ENCODE data around the gene DNAH5. TPM values are rescaled to one million over a fixed set of nuclear protein-coding genes. Genes with fewer than 3 reads are reported as not detected.

Gene DNAH5
- polyA plus RNA-seq, 1 donor (not counting 4 experiments of a cell fraction or from before 2014, with no cell fraction given), result 0.73 TPM

- dilution Hi-C loops (cut with MboI; ENCODE audit: extremely low pct_ligation_motif_present, low sequenced_read_pairs), result no loop called here
- no peaks in the 10 kb centered on the region for H3K79me2 ChIP-seq (ENCODE audit: control insufficient read depth, insufficient read depth, low read length)
- no peak for FAIRE-seq
- no peak overlapping the region for H3K4me3 ChIP-seq (ENCODE audit: control insufficient read depth in 2 of 3, extremely low read depth in 1 of 3, insufficient read depth in 2 of 3, low read depth in 1 of 3, low read length in 3 of 3)
- H3K36me3 ChIP-seq (ENCODE audit: control insufficient read depth in 2 of 2, extremely low read depth in 1 of 2, insufficient read depth in 2 of 2, low read length in 2 of 2), result no peaks in the 10 kb centered on the region
- no peaks in the 10 kb centered on the region for H3K27me3 ChIP-seq (ENCODE audit: control insufficient read depth, extremely low read depth, insufficient read depth, low read length)
- no peaks in the 10 kb centered on the region for H3K4me1 ChIP-seq (ENCODE audit: control insufficient read depth, extremely low read depth, insufficient read depth, low read length)
- H3K27ac ChIP-seq (ENCODE audit: control insufficient read depth, insufficient read depth, low read length), result no peak overlapping the region
- H2AFZ ChIP-seq (ENCODE audit: control insufficient read depth, low read length), result no peak overlapping the region
- no peak for DNase-seq (ENCODE audit: low read depth, low spot score)
- no peak overlapping the region for H3K4me2 ChIP-seq (ENCODE audit: control insufficient read depth, extremely low read depth, insufficient read depth, low read depth, low read length)
- no peak overlapping the region for H3K9ac ChIP-seq (ENCODE audit: control insufficient read depth, extremely low read depth, insufficient read depth, low read length)
- no peaks in the 10 kb centered on the region for H3K9me1 ChIP-seq (ENCODE audit: control insufficient read depth, extremely low read depth, insufficient read depth, low read length)
- H3K9me3 ChIP-seq (ENCODE audit: control insufficient read depth, low read depth, low read length), result no peaks in the 10 kb centered on the region
- TF ChIP-seq, protein P1, sequence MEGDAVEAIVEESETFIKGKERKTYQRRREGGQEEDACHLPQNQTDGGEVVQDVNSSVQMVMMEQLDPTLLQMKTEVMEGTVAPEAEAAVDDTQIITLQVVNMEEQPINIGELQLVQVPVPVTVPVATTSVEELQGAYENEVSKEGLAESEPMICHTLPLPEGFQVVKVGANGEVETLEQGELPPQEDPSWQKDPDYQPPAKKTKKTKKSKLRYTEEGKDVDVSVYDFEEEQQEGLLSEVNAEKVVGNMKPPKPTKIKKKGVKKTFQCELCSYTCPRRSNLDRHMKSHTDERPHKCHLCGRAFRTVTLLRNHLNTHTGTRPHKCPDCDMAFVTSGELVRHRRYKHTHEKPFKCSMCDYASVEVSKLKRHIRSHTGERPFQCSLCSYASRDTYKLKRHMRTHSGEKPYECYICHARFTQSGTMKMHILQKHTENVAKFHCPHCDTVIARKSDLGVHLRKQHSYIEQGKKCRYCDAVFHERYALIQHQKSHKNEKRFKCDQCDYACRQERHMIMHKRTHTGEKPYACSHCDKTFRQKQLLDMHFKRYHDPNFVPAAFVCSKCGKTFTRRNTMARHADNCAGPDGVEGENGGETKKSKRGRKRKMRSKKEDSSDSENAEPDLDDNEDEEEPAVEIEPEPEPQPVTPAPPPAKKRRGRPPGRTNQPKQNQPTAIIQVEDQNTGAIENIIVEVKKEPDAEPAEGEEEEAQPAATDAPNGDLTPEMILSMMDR (optimal IDR thresholded peaks at IDR 0.05 in 1 of 3, IDR thresholded peaks at IDR 0.05 in 1 of 3, conservative IDR thresholded peaks at IDR 0.05 in 1 of 3; ENCODE audit: extremely low read depth in 1 of 3, insufficient read depth in 2 of 3, low read length in 3 of 3), result no peak
- TF ChIP-seq EZH2 (IDR thresholded peaks at IDR 0.05; ENCODE audit: low read length), result no peak
- no peaks in the 10 kb centered on the region for H4K20me1 ChIP-seq (ENCODE audit: control insufficient read depth, extremely low read depth, insufficient read depth, low read length)
These were observed 249.3 kb downstream of the DNAH5 start for GRCh38 chr5:13695076-13695712.

- Histone ChIP-seq H3K9me3 (ENCODE audit: control insufficient read depth, low read depth, low read length) (no peaks in the 10 kb centered on the region), H3K4me2 (ENCODE audit: control insufficient read depth, extremely low read depth, insufficient read depth, low read depth, low read length) (no peak overlapping the region), H3K36me3 (ENCODE audit: control insufficient read depth in 2 of 2, extremely low read depth in 1 of 2, insufficient read depth in 2 of 2, low read length in 2 of 2) (no peaks in the 10 kb centered on the region), H3K27me3 (ENCODE audit: control insufficient read depth, extremely low read depth, insufficient read depth, low read length) (no peaks in the 10 kb centered on the region), H3K4me1 (ENCODE audit: control insufficient read depth, extremely low read depth, insufficient read depth, low read length) (no peaks in the 10 kb centered on the region), H3K27ac (ENCODE audit: control insufficient read depth, insufficient read depth, low read length) (no peak overlapping the region), H3K79me2 (ENCODE audit: control insufficient read depth, insufficient read depth, low read length) (no peaks in the 10 kb centered on the region), H3K4me3 (ENCODE audit: control insufficient read depth in 2 of 3, extremely low read depth in 1 of 3, insufficient read depth in 2 of 3, low read depth in 1 of 3, low read length in 3 of 3) (no peak overlapping the region), H3K9ac (ENCODE audit: control insufficient read depth, extremely low read depth, insufficient read depth, low read length) (no peak overlapping the region), H4K20me1 (ENCODE audit: control insufficient read depth, extremely low read depth, insufficient read depth, low read length) (no peaks in the 10 kb centered on the region), H2AFZ (ENCODE audit: control insufficient read depth, low read length) (no peak overlapping the region), H3K9me1 (ENCODE audit: control insufficient read depth, extremely low read depth, insufficient read depth, low read length) (no peaks in the 10 kb centered on the region)
- no peak for FAIRE-seq
- TF ChIP-seq, protein P1 (optimal IDR thresholded peaks at IDR 0.05 in 1 of 3, IDR thresholded peaks at IDR 0.05 in 1 of 3, conservative IDR thresholded peaks at IDR 0.05 in 1 of 3; ENCODE audit: extremely low read depth in 1 of 3, insufficient read depth in 2 of 3, low read length in 3 of 3), result no peak
- no peak for TF ChIP-seq EZH2 (IDR thresholded peaks at IDR 0.05; ENCODE audit: low read length)
- no peak for DNase-seq (ENCODE audit: low read depth, low spot score)
- dilution Hi-C loops (cut with MboI; ENCODE audit: extremely low pct_ligation_motif_present, low sequenced_read_pairs), result no loop called here
These were observed 252.3 kb downstream of the DNAH5 start for GRCh38 chr5:13692172-13692571.
